GM11168 (cell line): Measurements from ENCODE around the gene GDE1.
"Not testable (repeated sequence)": the region's sequence is repeated elsewhere in the genome, so short reads cannot be mapped to it uniquely, and the experiment has no call there.

Experiments used
- in situ Hi-C: fragments of 300-500 bp; cut with MboI; formaldehyde crosslinking; loops from one replicate; pipeline ENCODE4 v1.12.0; 2022; ENCODE audit warnings: low sequenced_read_pairs; ENCODE audit not compliant: unreplicated experiment

The GDE1 gene, protein sequence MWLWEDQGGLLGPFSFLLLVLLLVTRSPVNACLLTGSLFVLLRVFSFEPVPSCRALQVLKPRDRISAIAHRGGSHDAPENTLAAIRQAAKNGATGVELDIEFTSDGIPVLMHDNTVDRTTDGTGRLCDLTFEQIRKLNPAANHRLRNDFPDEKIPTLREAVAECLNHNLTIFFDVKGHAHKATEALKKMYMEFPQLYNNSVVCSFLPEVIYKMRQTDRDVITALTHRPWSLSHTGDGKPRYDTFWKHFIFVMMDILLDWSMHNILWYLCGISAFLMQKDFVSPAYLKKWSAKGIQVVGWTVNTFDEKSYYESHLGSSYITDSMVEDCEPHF

DNA sequence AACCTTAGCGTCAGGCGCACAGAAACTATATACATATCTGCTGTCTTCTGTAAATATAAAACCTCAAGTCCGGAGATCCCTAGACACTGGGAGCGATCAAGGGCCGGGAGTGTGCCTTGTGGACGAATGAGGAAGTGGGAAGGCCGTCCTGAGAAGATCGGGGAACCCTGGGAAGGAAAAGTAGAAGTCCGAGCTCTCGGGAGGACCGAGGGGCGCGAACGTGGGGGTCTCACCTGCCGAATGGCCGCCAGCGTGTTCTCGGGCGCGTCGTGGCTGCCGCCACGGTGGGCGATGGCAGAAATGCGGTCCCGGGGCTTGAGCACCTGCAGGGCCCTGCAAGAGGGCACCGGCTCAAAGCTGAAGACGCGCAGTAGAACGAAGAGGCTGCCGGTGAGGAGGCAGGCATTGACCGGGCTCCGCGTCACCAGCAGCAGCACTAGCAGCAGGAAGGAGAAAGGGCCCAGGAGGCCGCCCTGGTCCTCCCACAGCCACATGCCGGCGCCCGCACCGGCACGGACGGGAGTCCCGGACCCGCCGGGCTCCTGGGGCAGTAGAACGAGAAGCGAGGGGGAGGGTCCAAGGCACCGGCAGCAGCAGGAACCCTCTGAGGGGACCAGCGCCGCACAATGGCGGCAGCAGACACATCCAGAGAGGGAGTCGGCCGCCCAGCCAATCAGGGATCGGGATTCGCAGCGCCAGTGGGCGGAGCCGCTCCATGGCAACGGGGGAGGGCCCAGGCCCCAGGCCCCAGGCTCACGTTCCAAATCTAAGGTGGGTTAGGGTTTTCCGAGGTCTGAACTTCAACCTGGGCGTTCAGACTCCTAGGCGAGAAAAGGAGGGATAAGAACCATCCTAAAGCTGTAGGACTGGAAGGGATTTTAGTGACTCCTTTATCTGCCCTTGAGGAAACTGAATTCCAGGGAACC lies at the start of gene GDE1:
Gene GDE1, minus strand, starts transcription at position 628 of the 926 bp plus-strand sequence. Its CDS starts 134 bp downstream, at position 494.
- in situ Hi-C loops = loop anchor here (25.0 kb wide), 1 partner anchor 434 kb away; no protein-coding TSS in a partner anchor

DNA sequence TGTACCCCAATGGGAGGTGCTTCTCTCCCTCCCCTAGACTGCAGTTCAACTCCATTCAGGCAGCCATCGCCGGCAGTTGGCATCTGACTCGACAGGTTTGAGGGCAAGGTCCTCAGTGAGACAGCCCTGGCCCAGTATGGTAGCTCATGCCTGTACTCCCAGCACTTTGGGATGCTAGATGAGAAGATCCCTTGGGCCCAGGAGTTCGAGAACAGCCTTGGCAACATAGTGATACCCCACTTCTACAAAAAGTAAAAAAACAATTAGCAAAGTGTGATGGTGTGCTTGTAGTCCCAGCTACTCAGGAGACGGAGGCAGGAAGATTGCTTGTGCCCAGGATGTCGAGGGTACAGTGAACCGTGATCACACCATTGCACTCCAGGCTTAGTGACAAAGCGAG lies 45.7 kb upstream of the GDE1 start:
- in situ Hi-C loops = no loop called here

DNA sequence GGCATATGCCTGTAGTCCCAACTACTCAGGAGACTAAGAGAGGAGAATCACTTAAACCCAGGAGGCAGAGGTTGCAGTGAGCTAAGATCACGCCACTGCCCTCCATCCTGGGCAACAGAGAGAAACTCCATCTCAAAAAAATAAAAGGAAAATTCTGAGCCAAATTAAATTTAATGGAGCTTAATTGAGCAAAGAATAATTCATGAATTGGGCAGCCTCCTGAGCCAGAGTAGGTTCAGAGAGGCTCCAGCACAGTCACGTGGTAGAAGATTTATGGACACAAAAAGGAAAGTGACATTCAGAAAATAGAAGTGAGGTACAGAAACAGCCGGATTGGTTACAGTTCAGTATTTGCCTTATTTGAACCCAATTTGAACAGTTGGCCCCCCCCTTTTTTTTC lies 44.5 kb upstream of the GDE1 start:
- in situ Hi-C loops = no loop called here

DNA sequence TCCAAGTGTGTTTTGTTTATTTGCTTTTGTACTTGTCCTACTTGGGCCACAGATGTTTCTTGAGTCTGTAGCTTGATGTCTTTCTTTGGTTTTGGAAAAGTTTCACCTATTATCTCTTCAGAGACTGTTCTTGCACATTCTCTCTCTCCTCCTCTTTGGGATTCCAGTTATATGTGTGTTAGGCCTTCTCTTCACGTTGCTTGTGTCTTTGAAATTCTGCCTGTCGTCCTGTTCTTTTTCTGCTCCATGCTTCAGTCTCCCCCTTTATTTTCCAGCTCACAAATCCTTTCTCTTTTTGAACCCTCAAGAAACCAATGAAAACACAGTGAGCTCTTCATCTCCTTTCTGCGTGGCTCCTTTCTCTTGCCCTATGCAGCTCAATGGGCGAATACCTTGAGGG lies 41.5 kb upstream of the GDE1 start:
- in situ Hi-C loops = no loop called here

DNA sequence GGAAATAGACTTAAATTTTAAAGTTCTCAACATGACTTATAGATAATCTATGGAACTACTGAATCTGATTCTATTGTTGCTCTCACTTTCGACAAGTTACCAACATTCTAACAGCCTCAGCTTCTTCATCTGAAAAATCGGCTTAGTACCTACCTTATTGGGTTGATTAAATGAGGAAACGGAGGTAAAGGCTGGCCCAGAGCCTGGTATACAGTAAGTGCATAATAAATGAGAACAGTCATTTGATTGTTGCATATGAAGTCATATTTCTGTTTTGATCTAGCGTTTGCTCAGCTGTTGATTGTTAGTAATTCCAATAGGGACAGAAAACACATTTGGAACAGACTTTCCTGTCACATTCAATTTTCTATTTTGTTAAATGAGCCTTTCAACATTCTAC lies 38.2 kb upstream of the GDE1 start:
- in situ Hi-C loops = no loop called here

DNA sequence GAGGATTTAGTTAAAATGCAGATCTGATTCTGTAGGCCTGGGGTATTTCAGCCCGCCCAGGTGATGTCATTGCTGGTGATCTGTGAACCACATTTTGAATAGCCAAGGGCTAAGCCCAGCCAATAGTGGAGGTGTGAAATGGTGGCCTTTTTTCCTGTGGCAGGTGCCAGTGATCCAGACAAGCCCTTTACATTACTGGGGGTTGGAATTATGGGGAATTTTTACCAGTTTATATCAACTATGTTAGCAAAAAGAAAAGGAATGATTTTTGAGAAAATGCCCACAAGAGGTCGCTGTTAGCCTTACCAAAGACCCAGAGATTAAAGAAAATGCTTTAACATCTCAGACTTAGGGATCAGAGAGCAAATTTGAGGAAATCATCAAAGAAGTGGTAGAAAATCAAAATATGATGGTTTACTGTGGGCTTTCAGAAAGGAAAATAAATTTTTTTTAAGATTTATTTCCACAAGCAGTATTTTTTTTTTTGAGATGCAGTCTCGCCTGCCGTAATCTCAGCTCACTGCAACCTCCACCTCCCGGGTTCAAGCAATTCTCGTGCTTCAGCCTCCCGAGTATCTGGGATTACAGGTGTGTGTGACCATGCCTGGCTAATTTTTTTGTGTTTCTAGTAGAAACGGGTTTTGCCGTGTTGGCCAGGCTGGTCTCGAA lies 37.5 kb upstream of the GDE1 start:
- in situ Hi-C loops = no loop called here

DNA sequence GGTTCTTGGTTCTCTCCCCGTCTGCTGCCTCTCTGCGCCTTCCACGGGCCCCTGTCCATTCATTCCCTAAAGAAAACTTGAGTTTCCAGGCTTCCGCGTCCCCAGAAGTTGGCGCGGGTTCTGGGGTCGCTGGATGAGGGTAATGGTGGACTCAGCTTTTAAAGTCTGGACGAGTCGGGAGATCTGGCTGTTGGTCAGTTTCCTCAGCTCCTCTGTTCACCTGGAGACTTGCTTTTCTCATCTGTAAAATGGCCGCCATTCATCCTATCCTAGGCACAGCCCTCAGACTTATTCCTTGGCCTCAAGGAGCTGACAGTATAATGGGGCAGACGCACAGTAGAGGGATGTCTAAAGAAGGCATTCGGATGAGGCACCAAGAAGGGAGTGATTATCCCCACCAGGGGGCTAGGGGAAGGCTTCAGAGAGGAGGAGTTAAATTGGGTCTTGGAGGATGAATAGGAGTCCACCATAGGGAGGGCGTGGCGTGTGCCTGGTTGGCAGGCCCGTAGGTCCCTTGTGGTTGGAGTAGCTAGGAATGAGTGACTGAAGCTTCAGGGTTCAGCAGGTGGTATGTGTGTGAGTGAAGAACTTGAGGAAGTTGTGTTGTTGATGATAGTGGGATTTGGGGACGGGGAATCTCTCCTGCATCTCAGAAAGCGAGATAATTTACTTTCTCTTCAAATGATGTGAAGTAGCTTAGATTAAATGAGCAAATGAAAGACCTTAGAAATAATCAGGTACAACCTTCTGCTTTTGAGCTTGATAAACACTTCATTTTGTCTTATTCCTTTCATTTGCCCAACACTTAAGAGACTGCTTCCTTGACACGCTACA lies 34.3 kb upstream of the GDE1 start:
- in situ Hi-C loops = no loop called here

DNA sequence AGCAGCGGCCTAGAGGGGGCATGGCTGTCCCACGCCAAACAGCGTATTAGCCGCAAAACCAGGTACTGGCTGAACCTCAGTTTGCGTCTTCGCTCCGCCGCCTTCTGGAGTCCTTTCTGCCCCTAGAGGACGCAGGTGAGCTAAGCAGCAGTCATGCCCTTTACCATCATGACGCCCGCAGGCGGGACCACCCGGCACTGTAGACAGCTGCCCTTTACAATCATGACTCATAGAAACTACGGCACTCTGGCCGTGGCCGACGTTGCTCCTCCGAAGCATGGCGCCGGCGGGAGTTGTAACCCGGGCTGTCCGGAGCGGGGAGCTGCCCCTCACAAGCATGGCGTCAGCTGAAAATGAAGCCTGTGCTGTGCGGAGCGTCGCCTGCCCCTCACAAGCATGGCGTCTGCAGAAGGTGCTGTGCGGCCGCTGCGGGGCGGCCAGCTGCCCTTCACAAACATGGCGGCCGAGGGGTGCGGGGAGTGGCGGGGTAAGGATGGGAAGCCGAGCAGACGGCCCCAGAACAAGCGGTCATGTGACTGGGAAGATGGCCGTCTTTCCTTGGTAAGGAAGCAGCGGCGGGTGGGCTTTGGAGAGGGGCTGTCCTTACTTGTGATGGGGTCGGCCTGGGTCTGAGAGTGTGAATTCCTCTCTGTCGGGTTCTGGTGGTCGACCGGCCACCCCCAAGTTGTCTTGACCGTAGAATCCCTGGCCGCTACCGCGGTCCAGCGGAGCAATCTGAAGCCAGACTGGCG lies 33.5 kb upstream of the GDE1 start, which contains the start of gene VPS35L:
Gene VPS35L, plus strand, starts transcription at position 518 of the 752 bp plus-strand sequence. Its CDS starts 27 bp downstream, at position 545.
- in situ Hi-C loops = no loop called here

DNA sequence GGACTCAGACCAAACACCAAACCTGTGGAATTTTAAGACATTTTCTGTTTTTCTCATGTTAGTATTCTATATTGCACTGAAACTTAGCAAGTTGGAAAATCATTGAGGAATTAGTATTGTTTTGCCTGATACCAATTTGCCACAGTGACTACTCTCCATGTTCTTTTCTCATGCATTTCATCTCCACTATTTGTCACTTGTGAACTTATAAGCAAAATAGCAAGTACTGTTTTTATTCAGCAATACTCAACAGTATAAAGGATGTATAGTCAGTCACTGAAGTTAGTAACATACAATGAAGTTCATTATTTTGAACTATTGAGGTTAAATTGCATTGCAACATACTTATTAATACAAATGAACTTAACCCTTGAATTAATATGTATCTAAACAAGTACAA lies 27.8 kb upstream of the GDE1 start:
- in situ Hi-C loops = no loop called here

DNA sequence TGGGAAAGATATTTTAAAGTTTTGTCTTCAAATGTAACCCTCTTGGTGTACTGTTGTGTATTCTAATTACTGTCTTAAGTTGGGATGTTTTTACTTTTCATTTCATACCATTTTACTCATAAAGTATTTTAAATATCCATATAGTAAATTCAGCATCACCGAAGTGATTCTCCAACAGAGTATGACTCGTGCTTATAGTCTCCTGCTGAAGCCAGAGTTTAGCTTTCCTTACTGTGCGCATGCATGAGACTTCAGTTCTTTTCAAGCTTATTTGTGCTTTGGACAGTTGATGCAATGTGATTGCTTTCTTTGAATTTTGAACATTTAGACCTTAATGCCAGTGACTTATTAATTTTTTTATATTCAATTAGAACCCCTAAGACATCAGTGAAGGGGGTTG lies 26.2 kb upstream of the GDE1 start:
- in situ Hi-C loops = no loop called here

DNA sequence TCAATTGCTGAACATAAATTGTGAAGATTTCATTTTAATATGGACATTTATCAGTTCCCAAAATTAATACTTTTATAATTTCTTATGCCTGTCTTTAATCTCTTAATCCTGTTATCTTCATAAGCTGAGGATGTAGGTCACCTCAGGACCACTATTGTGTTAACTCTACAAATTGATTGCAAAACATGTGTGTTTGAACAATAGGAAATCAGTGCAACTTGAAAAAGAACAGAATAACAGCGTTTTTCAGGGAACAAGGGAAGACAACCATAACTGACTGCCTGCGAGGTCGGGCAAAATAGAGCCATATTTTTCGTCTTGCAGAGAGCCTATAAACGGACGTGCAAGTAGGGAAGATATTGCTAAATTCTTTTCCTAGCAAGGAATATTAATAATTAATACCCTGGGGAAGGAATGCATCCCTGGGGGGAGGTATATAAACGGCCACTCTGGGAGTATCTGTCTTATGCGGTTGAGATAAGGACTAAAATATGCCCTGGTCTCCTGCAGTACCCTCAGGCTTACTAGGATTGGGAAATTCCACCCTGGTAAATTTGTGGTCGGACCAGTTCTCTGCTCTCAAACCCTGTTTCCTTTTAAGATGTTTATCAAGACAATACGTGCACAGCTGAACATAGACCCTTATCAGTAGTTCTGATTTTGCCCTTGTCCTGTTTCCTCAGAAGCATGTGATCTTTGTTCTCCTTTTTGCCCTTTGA lies 21.5 kb upstream of the GDE1 start:
- in situ Hi-C loops = not testable (repeated sequence)

DNA sequence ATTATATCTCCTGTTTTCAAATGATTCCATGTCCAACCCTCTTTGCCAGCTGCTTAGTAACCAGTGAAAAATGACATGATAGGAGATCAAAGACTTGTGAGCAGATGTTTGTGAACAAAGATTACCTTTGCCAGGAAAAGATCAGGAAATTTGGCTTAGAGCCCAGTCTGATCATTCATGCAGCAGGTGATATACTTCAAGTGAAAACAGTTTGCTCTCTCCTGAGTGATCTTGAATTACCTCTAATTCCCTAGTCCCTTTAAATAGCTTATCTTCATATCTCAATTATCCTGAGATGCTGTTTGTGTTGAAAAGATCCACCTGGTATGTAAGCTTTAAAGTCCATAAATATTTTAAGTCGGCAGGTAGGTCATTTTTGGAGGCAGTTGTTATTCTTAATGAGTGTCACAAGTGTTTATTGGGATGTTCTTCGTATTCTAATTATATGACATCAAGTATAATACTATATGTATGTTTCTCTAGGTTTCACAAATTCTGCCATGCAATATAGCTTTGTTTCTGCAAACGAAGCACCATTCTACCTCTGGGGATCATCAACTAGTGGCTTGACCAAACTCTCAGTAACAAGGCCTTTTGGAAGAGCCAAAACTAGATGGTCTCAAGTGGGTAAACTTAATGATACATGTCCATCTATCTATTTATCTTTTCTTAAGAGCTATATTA lies 20.4 kb upstream of the GDE1 start:
- in situ Hi-C loops = no loop called here

DNA sequence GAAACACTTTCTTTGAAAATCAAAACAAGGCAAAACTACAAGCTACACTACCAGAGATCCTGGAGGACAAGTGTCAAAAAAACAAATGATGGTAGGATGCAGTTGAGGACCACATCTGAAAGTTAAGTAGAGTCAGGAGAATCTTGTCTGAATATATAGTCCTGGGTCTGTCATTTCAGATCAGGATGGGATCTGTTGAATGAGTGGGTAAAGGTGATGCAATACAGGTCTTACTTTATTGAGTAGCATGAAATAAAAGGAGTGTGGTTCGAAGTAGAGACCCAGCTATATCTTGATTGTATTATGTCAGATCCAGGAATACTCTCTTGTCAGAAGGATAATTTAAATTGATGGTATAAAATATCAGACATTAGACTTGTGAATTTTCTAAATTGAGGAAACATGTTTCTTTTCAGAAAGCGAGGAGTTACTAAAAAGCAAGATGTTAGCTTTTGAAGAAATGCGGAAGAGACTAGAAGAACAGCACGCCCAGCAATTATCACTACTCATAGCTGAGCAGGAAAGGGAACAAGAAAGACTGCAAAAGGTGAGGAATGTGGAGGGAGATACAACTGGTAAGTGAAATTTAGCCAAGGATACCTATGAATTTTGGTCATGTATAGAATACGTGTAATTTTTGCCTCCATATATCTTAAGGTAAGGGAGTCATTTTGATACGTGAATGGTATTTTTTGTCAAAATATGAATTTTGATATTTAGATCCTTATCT lies 18.5 kb upstream of the GDE1 start:
- in situ Hi-C loops = no loop called here

DNA sequence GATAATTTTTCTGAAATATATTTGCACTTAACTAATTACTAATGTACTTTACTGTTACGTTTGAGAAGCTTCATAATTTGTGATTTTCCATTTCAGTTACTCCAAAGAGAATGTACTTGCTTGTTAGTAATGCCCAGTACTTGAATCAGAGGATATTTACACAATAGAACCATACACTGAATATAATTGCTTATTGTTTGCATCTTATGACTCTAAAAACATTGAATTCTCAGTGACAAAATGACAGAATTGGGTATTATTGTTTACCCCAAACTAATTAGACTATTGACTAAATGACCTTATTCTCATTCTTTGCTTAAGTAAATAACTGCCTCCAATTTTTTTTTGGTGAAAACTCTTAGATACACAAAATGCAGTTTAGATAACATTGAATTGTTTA lies 10.7 kb upstream of the GDE1 start:
- in situ Hi-C loops = no loop called here

DNA sequence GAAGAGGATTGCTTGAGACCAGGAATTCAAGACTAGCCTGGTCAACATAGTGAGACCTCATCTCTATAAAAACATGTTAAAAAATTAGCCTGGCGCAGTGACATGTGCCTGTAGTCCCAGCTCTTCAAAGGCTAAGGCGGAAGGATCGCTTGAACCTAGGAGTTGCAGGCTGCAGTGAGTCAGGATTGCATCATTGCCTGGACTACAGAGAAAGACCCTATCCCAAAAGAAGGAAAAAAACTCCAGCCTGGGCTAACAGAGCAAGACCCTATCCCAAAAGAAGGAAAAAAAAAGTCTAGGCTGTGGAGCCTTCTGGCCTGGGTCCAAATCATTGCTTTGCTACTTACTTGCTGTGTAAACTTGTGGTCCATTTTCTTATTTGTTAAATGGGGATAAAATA lies 6.8 kb upstream of the GDE1 start:
- in situ Hi-C loops = no loop called here

DNA sequence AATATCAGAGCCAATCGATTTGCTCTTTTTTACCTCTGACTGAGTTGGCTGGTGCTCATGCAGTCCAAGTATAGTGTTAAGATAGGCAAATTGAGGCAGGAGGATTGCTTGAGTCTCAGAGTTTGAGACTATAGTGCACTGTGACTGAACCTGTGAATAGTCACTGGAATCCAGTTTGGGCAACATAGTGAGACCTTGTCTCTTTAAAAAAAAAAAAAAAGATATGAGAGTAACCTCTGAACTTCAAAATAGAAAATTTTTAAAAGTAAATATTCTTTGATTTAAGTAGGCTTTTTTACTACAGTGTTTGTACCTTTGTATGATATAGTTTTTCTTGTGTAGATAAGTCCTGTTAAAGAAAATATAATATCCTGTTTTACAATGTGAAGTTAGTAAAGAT lies 5.3 kb upstream of the GDE1 start:
- in situ Hi-C loops = no loop called here

DNA sequence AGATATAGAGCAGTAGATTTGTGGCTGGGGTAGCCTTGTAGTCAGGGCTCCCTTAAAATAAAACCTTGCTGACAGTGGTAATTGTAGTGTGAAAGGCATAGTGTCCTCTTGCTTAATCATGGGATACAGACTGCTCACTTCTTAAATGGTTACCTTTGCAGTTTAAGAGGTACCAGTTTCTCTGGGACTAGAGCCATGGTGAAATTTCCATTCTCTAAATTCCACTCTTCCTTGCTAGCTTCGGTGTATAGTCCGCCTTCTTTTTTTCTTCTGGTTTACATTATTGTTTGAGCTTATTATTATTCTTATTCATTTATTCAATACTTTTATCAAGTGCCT lies 3.5 kb upstream of the GDE1 start:
- in situ Hi-C loops = no loop called here
